ENCODE data around the gene TECR. TPM values are rescaled to one million over a fixed set of nuclear protein-coding genes. Genes with fewer than 3 reads are reported as not detected.

Gene TECR
- total and polyA plus RNA-seq, 2 of the 4 experiments (the other 2 are of a cell fraction), result 46.2 to 81.2 TPM

GRCh38 chr19:14561249-14561648 is 31.9 kb downstream of the TECR start:
- no peaks in the 10 kb centered on the region for H3K9me3 ChIP-seq (ENCODE audit: control insufficient read depth, insufficient read depth, low read length)
- dilution Hi-C loops (cut with HindIII; ENCODE audit: low sequenced_read_pairs, unreplicated experiment), result no loop called here
- CTCF ChIA-PET, result interaction anchor here (1.3 kb wide), 1 partner anchor 10 kb away, joined by 4 read pairs; the partner anchor contains the start of gene NDUFB7
- H3K18ac ChIP-seq (ENCODE audit: low read depth, low read length), result no peak overlapping the region
- H3K27me3 ChIP-seq (ENCODE audit: control insufficient read depth, insufficient read depth, low read length), result no peaks in the 10 kb centered on the region
- peaks cover 10 to 32% of the 10 kb centered on the region in 2 experiments for H3K79me1 ChIP-seq (ENCODE audit: low read depth in 1 of 2, low read length in 2 of 2)
- WGBS, 2 experiments (ENCODE audit: extremely low coverage in 2 of 2, insufficient read length in 1 of 2), result 60% methylated on average over 1 of the region's 8 CpGs; no CpG with 5 or more reads in 1 of the 2 experiments
- no peak overlapping the region for H3K4ac ChIP-seq (ENCODE audit: low read depth, low read length)
- H4K20me1 ChIP-seq (ENCODE audit: insufficient read depth, low read length), result peaks cover 7% of the 10 kb centered on the region
- in situ Hi-C loops (cut with MboI; ENCODE audit: low sequenced_read_pairs), result loop anchor here (25.0 kb wide), 1 partner anchor 876 kb away; the partner anchor contains the start of gene WIZ
- H2BK5ac ChIP-seq (ENCODE audit: low read depth, low read length, poor library complexity, severe bottlenecking), result no peak overlapping the region
- H4K91ac ChIP-seq (ENCODE audit: insufficient read depth, low read depth, low read length), result no peak overlapping the region
- H2AFZ ChIP-seq (replicated peaks; ENCODE audit: low read length, poor library complexity), result peak overlapping the region; percentile 51
- no peak overlapping the region for H3K4me3 ChIP-seq (ENCODE audit: insufficient read depth, low read depth, low read length)
- POLR2A ChIA-PET (ENCODE audit: unreplicated experiment), result no interaction called here
- H3K4me2 ChIP-seq (ENCODE audit: low read depth, low read length), result no peak overlapping the region
- no TSS peak for BruUV-seq (replicated peaks)
- peaks cover under 1% of the 10 kb centered on the region; the same call in 1 of the 2 replicates for H3K9me1 ChIP-seq (ENCODE audit: insufficient read depth, low read length)
- no peak overlapping the region for H3K27ac ChIP-seq (ENCODE audit: insufficient read depth, low read length)
- H4K5ac ChIP-seq (ENCODE audit: low read depth, low read length), result no peak overlapping the region
- no peak overlapping the region for H2AK9ac ChIP-seq (replicated peaks; ENCODE audit: low read depth, low read length, poor library complexity)
- no peak for ATAC-seq (ENCODE audit: low read depth)
- peaks cover 10% of the 10 kb centered on the region; the same call in 1 of the 2 replicates for H3K36me3 ChIP-seq (ENCODE audit: control insufficient read depth, insufficient read depth, low read length)
- no peak overlapping the region for H2BK20ac ChIP-seq (ENCODE audit: low read depth, low read length)
- no peak overlapping the region; the same call in 1 of the 2 replicates for H3K9ac ChIP-seq (ENCODE audit: low read depth, low read length)
- intact Hi-C loops (cut with micrococcal nuclease), result no loop called here
- H4K8ac ChIP-seq (ENCODE audit: low read depth in 2 of 2, low read length in 2 of 2), result 0 out of 4 replicates have a peak overlapping the region, but pooled peaks of 1 of the 2 experiments have one; percentile 64
- no peak overlapping the region for H2BK120ac ChIP-seq (ENCODE audit: low read depth, low read length)
- H2AK5ac ChIP-seq (ENCODE audit: low read depth, low read length), result no peak overlapping the region
- H2BK15ac ChIP-seq (ENCODE audit: low read depth, low read length), result no peak overlapping the region
- TF ChIP-seq RFX5 (IDR thresholded peaks at IDR 0.05; ENCODE audit: low read depth, low read length) (no peak), CHD1 (IDR thresholded peaks at IDR 0.05; ENCODE audit: low read depth, low read length) (no peak), RAD21 (IDR thresholded peaks at IDR 0.05; ENCODE audit: low read length) (no peak), SMC3 (IDR thresholded peaks at IDR 0.05; ENCODE audit: low read depth, low read length) (no peak), CTCF (conservative IDR thresholded peaks at IDR 0.05; ENCODE audit: low read depth, low read length) (no peak), POLR2A (IDR thresholded peaks at IDR 0.05; ENCODE audit: low read depth, low read length) (no peak), ELK1 (IDR thresholded peaks at IDR 0.05; ENCODE audit: borderline replicate concordance, low read depth, low read length) (no peak), FOS (IDR thresholded peaks at IDR 0.05; ENCODE audit: low read depth, low read length) (no peak), BHLHE40 (IDR thresholded peaks at IDR 0.05; ENCODE audit: low read depth, low read length) (no peak), RCOR1 (IDR thresholded peaks at IDR 0.05; ENCODE audit: insufficient replicate concordance, low read length) (no peak), USF2 (IDR thresholded peaks at IDR 0.05; ENCODE audit: low read depth, low read length) (no peak), MAZ (IDR thresholded peaks at IDR 0.05; ENCODE audit: borderline replicate concordance, low read depth, low read length) (no peak), NFE2L2 (IDR thresholded peaks at IDR 0.05; ENCODE audit: low read depth, low read length) (no peak), MXI1 (IDR thresholded peaks at IDR 0.05; ENCODE audit: borderline replicate concordance, low read depth, low read length) (no peak), MAFK (IDR thresholded peaks at IDR 0.05; ENCODE audit: low read depth, low read length) (no peak), CEBPB (IDR thresholded peaks at IDR 0.05; ENCODE audit: low read depth, low read length) (no peak)
- no peak for DNase-seq
- peaks cover 8% of the 10 kb centered on the region; the same call in 1 of the 2 replicates for H3K4me1 ChIP-seq (ENCODE audit: control insufficient read depth, insufficient read depth, low read length)
- H3K56ac ChIP-seq (ENCODE audit: extremely low read depth, insufficient read depth, low read length), result no peak overlapping the region
- no peak overlapping the region for H3K14ac ChIP-seq (replicated peaks; ENCODE audit: low read depth, low read length)
- no peak overlapping the region for H3K23ac ChIP-seq (ENCODE audit: low read depth, low read length)

Data from IMR-90 (cell line).